HepG2 (cell line): ENCODE data around the gene TTC31. TPM values are rescaled to one million over a fixed set of nuclear protein-coding genes. Genes with fewer than 3 reads are reported as not detected.

Experiments used
- ADNP ChIP-seq: sonication (generic); formaldehyde crosslinking; IDR thresholded peaks from 2 replicates; pipeline ENCODE4 v1.4.0; 2020; ENCODE audit warnings: missing genetic modification reagents
- ATM ChIP-seq: fragments of 450-650 bp; IDR thresholded peaks from 2 replicates; pipeline ENCODE4 v1.7.1; 2017; ENCODE audit warnings: mild to moderate bottlenecking, borderline replicate concordance
- ETV6 ChIP-seq: sonication (generic); formaldehyde crosslinking; conservative IDR thresholded peaks from 2 replicates; pipeline ENCODE4 v1.4.0; 2020; ENCODE audit warnings: missing genetic modification reagents
- HMG20B ChIP-seq: conservative IDR thresholded peaks from 2 replicates; pipeline ENCODE4 v1.6.1; 2016; ENCODE audit warnings: missing genetic modification reagents, missing compliant biosample characterization
- HNRNPLL ChIP-seq: fragments of 200-400 bp; formaldehyde crosslinking; IDR thresholded peaks from 2 replicates; pipeline ENCODE4 v1.6.1; 2017; ENCODE audit warnings: mild to moderate bottlenecking, low read depth, low read length; ENCODE audit not compliant: poor library complexity, severe bottlenecking
- MXI1 ChIP-seq: IDR thresholded peaks from 3 replicates; pipeline ENCODE4 v1.6.1; 2012; ENCODE audit warnings: low read depth, low read length, inconsistent platforms, borderline replicate concordance
- NCOA2 ChIP-seq: sonication (generic); formaldehyde crosslinking; IDR thresholded peaks from 2 replicates; pipeline ENCODE4 v1.8.0; 2022; ENCODE audit warnings: inconsistent platforms
- NR2F2 ChIP-seq: IDR thresholded peaks from 2 replicates; pipeline ENCODE4 v1.6.1; 2012; ENCODE audit warnings: low read depth, inconsistent platforms, borderline replicate concordance
- PRDM10 ChIP-seq: sonication (generic); formaldehyde crosslinking; IDR thresholded peaks from 2 replicates; pipeline ENCODE4 v1.4.0; 2020; ENCODE audit warnings: low read depth, missing genetic modification reagents
- PRPF4 ChIP-seq: fragments of 200-400 bp; formaldehyde crosslinking; IDR thresholded peaks from 2 replicates; pipeline ENCODE4 v1.6.1; 2016; ENCODE audit warnings: low read length, low read depth; ENCODE audit not compliant: poor library complexity, severe bottlenecking
- SNAI1 ChIP-seq: sonication (generic); formaldehyde crosslinking; IDR thresholded peaks from 2 replicates; pipeline ENCODE4 v1.5.0; 2020; ENCODE audit warnings: mild to moderate bottlenecking, missing genetic modification reagents, borderline replicate concordance
- TBP ChIP-seq: sonication (generic); formaldehyde crosslinking; IDR thresholded peaks from 2 replicates; pipeline ENCODE4 v1.5.0; 2020; ENCODE audit warnings: missing genetic modification reagents
- ZNF180 ChIP-seq: sonication (generic); formaldehyde crosslinking; IDR thresholded peaks from 2 replicates; pipeline ENCODE4 v1.4.0; 2020; ENCODE audit warnings: low read depth, missing genetic modification reagents, borderline replicate concordance
- ZNF256 ChIP-seq: sonication (generic); formaldehyde crosslinking; conservative IDR thresholded peaks from 2 replicates; pipeline ENCODE4 v1.4.0; 2020; ENCODE audit warnings: missing genetic modification reagents
- ZNF335 ChIP-seq: sonication (generic); formaldehyde crosslinking; IDR thresholded peaks from 2 replicates; pipeline ENCODE4 v1.4.0; 2020; ENCODE audit warnings: missing genetic modification reagents
- ZNF720 ChIP-seq: sonication (generic); formaldehyde crosslinking; IDR thresholded peaks from 2 replicates; pipeline ENCODE4 v1.4.0; 2020; ENCODE audit warnings: missing genetic modification reagents
- ZNF761 ChIP-seq: sonication (generic); formaldehyde crosslinking; conservative IDR thresholded peaks from 2 replicates; pipeline ENCODE4 v1.4.0; 2020; ENCODE audit warnings: mild to moderate bottlenecking, missing genetic modification reagents
- ZNF850 ChIP-seq: sonication (generic); formaldehyde crosslinking; conservative IDR thresholded peaks from 2 replicates; pipeline ENCODE4 v1.9.0; 2021; ENCODE audit warnings: mild to moderate bottlenecking, missing genetic modification reagents
- polyA plus RNA-seq, 8 experiments: library from polyadenylated mRNA; depleted of rRNA in 3 of 8; stranded (reverse) in 7 of 8; unstranded in 1 of 8; fragments of >200 nt; fragmentation: Illumina TruSeq in 4 of 8; extraction: Trizol in 4 of 8; gene quantifications; 2 replicates each; pipeline versions ENCODE4 v1.2.1 to v1.2.3, GENCODE V29; 2011 to 2016; ENCODE audit warnings: low read depth in 4 of 8, missing spikeins in 1 of 8, mixed read lengths in 1 of 8; ENCODE audit not compliant: insufficient read depth in 1 of 8
- total RNA-seq, 5 experiments: library from RNA; depleted of rRNA; stranded (reverse); fragments of >200 nt; fragmentation: Illumina TruSeq; extraction: Trizol; gene quantifications; 2 replicates each; pipeline ENCODE4 v1.2.3, GENCODE V29; 2016; ENCODE audit warnings: low read depth in 1 of 5
- TF ChIP-seq, protein P1 (sequence below): sonication (generic); formaldehyde crosslinking; IDR thresholded peaks from 2 replicates; pipeline ENCODE4; 2020; ENCODE audit warnings: missing genetic modification reagents, mild to moderate bottlenecking, borderline replicate concordance
- TF ChIP-seq, protein P2 (sequence below): sonication (generic); formaldehyde crosslinking; conservative IDR thresholded peaks from 2 replicates; pipeline ENCODE4 v1.4.0; 2020; ENCODE audit warnings: missing genetic modification reagents

TTC31 gene
- total and polyA plus RNA-seq, 2 of the 13 experiments (the other 11 are each of a cell fraction or from before 2014, with no cell fraction given) = 28.3 to 39.5 TPM

- TF ChIP-seq NR2F2 (0 out of 2 replicates have a peak, but pooled peaks have one; percentile 65), PRDM10 (CRISPR knock-in tag) (peak; percentile 81), ZNF180 (0 out of 2 replicates have a peak, but pooled peaks have one; percentile 19), ETV6 (CRISPR knock-in tag) (peak; percentile 93; the same call in 1 of the 2 replicates), ZNF256 (0 out of 2 replicates have a peak, but pooled peaks have one; percentile 35), ATM (no peak), HNRNPLL (peak; percentile 81), HMG20B (CRISPR knock-in tag) (peak; percentile 15; the same call in 1 of the 2 replicates), NCOA2 (CRISPR knock-in tag) (peak; percentile 49), TBP (peak; percentile 96), ZNF761 (CRISPR knock-in tag) (peak; percentile 85), SNAI1 (CRISPR knock-in tag) (0 out of 2 replicates have a peak, but pooled peaks have one; percentile 90), ZNF335 (CRISPR knock-in tag) (peak; percentile 97), ADNP (CRISPR knock-in tag) (no peak), ZNF850 (peak; percentile 80), PRPF4 (no peak), ZNF720 (CRISPR knock-in tag) (no peak), MXI1 (peak; percentile 93; the same call in 2 of the 3 replicates)
- TF ChIP-seq, protein P1, sequence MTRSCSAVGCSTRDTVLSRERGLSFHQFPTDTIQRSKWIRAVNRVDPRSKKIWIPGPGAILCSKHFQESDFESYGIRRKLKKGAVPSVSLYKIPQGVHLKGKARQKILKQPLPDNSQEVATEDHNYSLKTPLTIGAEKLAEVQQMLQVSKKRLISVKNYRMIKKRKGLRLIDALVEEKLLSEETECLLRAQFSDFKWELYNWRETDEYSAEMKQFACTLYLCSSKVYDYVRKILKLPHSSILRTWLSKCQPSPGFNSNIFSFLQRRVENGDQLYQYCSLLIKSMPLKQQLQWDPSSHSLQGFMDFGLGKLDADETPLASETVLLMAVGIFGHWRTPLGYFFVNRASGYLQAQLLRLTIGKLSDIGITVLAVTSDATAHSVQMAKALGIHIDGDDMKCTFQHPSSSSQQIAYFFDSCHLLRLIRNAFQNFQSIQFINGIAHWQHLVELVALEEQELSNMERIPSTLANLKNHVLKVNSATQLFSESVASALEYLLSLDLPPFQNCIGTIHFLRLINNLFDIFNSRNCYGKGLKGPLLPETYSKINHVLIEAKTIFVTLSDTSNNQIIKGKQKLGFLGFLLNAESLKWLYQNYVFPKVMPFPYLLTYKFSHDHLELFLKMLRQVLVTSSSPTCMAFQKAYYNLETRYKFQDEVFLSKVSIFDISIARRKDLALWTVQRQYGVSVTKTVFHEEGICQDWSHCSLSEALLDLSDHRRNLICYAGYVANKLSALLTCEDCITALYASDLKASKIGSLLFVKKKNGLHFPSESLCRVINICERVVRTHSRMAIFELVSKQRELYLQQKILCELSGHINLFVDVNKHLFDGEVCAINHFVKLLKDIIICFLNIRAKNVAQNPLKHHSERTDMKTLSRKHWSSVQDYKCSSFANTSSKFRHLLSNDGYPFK (CRISPR knock-in tag) = peak; percentile 86; the same call in 1 of the 2 replicates
- TF ChIP-seq, protein P2, sequence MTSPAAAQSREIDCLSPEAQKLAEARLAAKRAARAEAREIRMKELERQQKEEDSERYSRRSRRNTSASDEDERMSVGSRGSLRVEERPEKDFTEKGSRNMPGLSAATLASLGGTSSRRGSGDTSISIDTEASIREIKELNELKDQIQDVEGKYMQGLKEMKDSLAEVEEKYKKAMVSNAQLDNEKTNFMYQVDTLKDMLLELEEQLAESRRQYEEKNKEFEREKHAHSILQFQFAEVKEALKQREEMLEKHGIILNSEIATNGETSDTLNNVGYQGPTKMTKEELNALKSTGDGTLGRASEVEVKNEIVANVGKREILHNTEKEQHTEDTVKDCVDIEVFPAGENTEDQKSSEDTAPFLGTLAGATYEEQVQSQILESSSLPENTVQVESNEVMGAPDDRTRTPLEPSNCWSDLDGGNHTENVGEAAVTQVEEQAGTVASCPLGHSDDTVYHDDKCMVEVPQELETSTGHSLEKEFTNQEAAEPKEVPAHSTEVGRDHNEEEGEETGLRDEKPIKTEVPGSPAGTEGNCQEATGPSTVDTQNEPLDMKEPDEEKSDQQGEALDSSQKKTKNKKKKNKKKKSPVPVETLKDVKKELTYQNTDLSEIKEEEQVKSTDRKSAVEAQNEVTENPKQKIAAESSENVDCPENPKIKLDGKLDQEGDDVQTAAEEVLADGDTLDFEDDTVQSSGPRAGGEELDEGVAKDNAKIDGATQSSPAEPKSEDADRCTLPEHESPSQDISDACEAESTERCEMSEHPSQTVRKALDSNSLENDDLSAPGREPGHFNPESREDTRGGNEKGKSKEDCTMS (CRISPR knock-in tag) = no peak
Measured at GRCh38 chr2:74529357-74530238, 46.7 kb downstream of the TTC31 start, which contains the start of the genes AUP1 and HTRA2 (continued).
